ENCODE measurements around the gene RASA3.

DNA sequence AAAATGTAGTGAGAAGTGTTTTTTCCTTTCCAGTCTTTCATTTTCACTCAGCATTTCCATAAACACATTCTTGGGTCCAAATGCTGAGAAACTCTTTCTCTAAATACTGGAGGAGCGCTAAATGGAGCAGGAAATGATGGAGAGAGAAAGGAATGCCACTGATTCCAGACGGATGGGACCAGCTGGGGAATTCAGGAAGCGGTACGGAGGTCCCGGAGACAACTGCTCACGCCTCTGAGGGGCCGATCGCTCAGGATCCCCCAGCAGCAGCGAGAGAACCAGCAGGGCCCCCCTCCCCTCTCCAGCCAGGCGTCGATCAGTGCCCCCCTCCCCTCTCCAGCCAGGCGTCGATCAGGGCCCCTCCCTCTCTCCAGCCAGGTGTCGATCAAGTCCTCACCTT, 13.2 kb downstream of the RASA3 start:
- TF ChIP-seq, protein P1, sequence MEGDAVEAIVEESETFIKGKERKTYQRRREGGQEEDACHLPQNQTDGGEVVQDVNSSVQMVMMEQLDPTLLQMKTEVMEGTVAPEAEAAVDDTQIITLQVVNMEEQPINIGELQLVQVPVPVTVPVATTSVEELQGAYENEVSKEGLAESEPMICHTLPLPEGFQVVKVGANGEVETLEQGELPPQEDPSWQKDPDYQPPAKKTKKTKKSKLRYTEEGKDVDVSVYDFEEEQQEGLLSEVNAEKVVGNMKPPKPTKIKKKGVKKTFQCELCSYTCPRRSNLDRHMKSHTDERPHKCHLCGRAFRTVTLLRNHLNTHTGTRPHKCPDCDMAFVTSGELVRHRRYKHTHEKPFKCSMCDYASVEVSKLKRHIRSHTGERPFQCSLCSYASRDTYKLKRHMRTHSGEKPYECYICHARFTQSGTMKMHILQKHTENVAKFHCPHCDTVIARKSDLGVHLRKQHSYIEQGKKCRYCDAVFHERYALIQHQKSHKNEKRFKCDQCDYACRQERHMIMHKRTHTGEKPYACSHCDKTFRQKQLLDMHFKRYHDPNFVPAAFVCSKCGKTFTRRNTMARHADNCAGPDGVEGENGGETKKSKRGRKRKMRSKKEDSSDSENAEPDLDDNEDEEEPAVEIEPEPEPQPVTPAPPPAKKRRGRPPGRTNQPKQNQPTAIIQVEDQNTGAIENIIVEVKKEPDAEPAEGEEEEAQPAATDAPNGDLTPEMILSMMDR (IDR thresholded peaks at IDR 0.05), result no peak
- TF ChIP-seq POLR2A (IDR thresholded peaks at IDR 0.05), result no peak
